Spleen (tissue), 7 donors: Measurements from ENCODE around the gene FURIN.
A peak's percentile ranks its signal among the peaks of the same experiment; 100 is the strongest.

Experiments used
- CTCF ChIP-seq, 11 experiments: fragments of 200-600 bp in 7 of 11; fragments of 450-650 bp in 4 of 11; sonication (generic) in 4 of 11; IDR thresholded peaks in 8 of 11; conservative IDR thresholded peaks in 3 of 11; 1 replicate in 7 of 11; 2 replicates in 4 of 11; pipeline versions ENCODE4 v1.4.0 to v1.8.0; 2016 to 2021; ENCODE audit warnings: antibody characterized with exemption in 11 of 11, inconsistent platforms in 4 of 11, mild to moderate bottlenecking in 1 of 11
- POLR2A ChIP-seq, 3 donors: fragments of 450-650 bp; IDR thresholded peaks; one replicate each; pipeline ENCODE4 v1.5.1; 2017; ENCODE audit warnings: antibody characterized with exemption in 3 of 3, mild to moderate bottlenecking in 1 of 3
- POLR2AphosphoS5 ChIP-seq, 3 donors: sonication (generic); formaldehyde crosslinking; IDR thresholded peaks; one replicate each; pipeline ENCODE4 v1.5.1; 2017; ENCODE audit warnings: antibody characterized with exemption in 3 of 3
- donor health status: DM: no; HTN: no; CAD: no; lungs with moderate emphysema.
- donor health status: DM: no; HTN: no; CAD: no.
- donor health status: DM: no; HTN: no; CAD: no.

- no peak for TF ChIP-seq CTCF (IDR thresholded peaks at IDR 0.05 in 8 of 11, conservative IDR thresholded peaks at IDR 0.05 in 3 of 11)
- TF ChIP-seq POLR2A (IDR thresholded peaks at IDR 0.05): no peak
- peak in 1 of 3 donors; percentile 6 for TF ChIP-seq POLR2AphosphoS5 (IDR thresholded peaks at IDR 0.05)
Observed at GRCh38 chr15:90883526-90883975, 15.2 kb downstream of the FURIN start.
